HEK293 (cell line): ENCODE results near the gene RAP1A.

ENCODE experiments used
- CTCF ChIA-PET: fragments of 350-600 bp; formaldehyde crosslinking; extraction: SDS; loops from one replicate; lab custom pipeline; 2021; ENCODE audit warnings: antibody characterized with exemption; lab: Yijun Ruan, JAX
- POLR2A ChIA-PET: fragments of 300-600 bp; formaldehyde crosslinking; extraction: SDS; loops from one replicate; lab custom pipeline; 2020; ENCODE audit warnings: antibody characterized with exemption, inconsistent platforms; lab: Yijun Ruan, JAX
- H3K27ac ChIP-seq: fragments of 200-500 bp; sonication (Bioruptor generic); 2 replicates; pipeline ENCODE4 v1.5.1; 2014; ENCODE audit warnings: low read depth, low read length, control low read depth, inconsistent platforms; ENCODE audit errors: extremely low read depth
- H3K36me3 ChIP-seq, 2 experiments: fragments of 200-500 bp in 1 of 2; sonication (Bioruptor generic) in 1 of 2; 1 replicate in 1 of 2; 2 replicates in 1 of 2; pipeline ENCODE4 v1.5.1; 2014 to 2017; ENCODE audit warnings: inconsistent platforms in 2 of 2, low read length in 2 of 2; ENCODE audit not compliant: control insufficient read depth in 2 of 2, insufficient read depth in 1 of 2
- H3K4me1 ChIP-seq: fragments of 200-500 bp; sonication (Bioruptor generic); 2 replicates; pipeline ENCODE4 v1.5.1; 2014; ENCODE audit warnings: mild to moderate bottlenecking, low read length, inconsistent platforms; ENCODE audit not compliant: control insufficient read depth, insufficient read depth
- H3K4me3 ChIP-seq: 2 replicates; pipeline ENCODE4 v1.5.1; 2011; ENCODE audit warnings: low read depth, mild to moderate bottlenecking, control low read depth, low read length, moderate library complexity
- H3K9me3 ChIP-seq: fragments of 200-500 bp; sonication (Bioruptor generic); 2 replicates; pipeline ENCODE4 v1.5.1; 2014; ENCODE audit warnings: low read depth, low read length, inconsistent platforms; ENCODE audit not compliant: control insufficient read depth, insufficient read depth
- EGR2 ChIP-seq: fragments of 450-650 bp; formaldehyde crosslinking; IDR thresholded peaks from 2 replicates; pipeline ENCODE4 v1.5.1; 2016; ENCODE audit warnings: low read depth, missing biosample characterization, missing genetic modification characterization
- GFI1B ChIP-seq: fragments of 450-650 bp; formaldehyde crosslinking; IDR thresholded peaks from 2 replicates; pipeline ENCODE4 v1.5.1; 2016; ENCODE audit warnings: missing biosample characterization, missing genetic modification characterization
- GLI2 ChIP-seq: fragments of 450-650 bp; formaldehyde crosslinking; IDR thresholded peaks from 2 replicates; pipeline ENCODE4; 2017; ENCODE audit warnings: missing biosample characterization, missing genetic modification characterization, low read depth, borderline replicate concordance
- GLIS1 ChIP-seq: fragments of 450-650 bp; formaldehyde crosslinking; IDR thresholded peaks from 2 replicates; pipeline ENCODE4 v1.5.1; 2016; ENCODE audit warnings: missing biosample characterization, missing genetic modification characterization
- HOXC10 ChIP-seq: sonication (generic); formaldehyde crosslinking; IDR thresholded peaks from 2 replicates; pipeline ENCODE4 v1.8.1; 2023; ENCODE audit warnings: mild to moderate bottlenecking, missing genetic modification reagents
- KLF1 ChIP-seq: fragments of 450-650 bp; formaldehyde crosslinking; IDR thresholded peaks from 2 replicates; pipeline ENCODE4 v1.5.1; 2016; ENCODE audit warnings: missing biosample characterization, missing genetic modification characterization
- KLF9 ChIP-seq: fragments of 450-650 bp; formaldehyde crosslinking; IDR thresholded peaks from 2 replicates; pipeline ENCODE4 v1.5.1; 2016; ENCODE audit warnings: missing biosample characterization, missing genetic modification characterization, low read depth
- YY2 ChIP-seq: fragments of 450-650 bp; formaldehyde crosslinking; IDR thresholded peaks from 2 replicates; pipeline ENCODE4 v1.5.1; 2016; ENCODE audit warnings: missing biosample characterization, missing genetic modification characterization
- ZBTB8A ChIP-seq: fragments of 450-650 bp; formaldehyde crosslinking; IDR thresholded peaks from 2 replicates; pipeline ENCODE4 v1.5.1; 2016; ENCODE audit warnings: missing biosample characterization, missing genetic modification characterization
- ZFHX2 ChIP-seq: fragments of 450-650 bp; formaldehyde crosslinking; conservative IDR thresholded peaks from 2 replicates; pipeline ENCODE4 v1.5.1; 2016; ENCODE audit warnings: missing biosample characterization, missing genetic modification characterization
- ZNF148 ChIP-seq: fragments of 450-650 bp; formaldehyde crosslinking; IDR thresholded peaks from 2 replicates; pipeline ENCODE4 v1.5.0; 2017; ENCODE audit warnings: missing biosample characterization, missing genetic modification characterization, borderline replicate concordance
- ZNF239 ChIP-seq: fragments of 450-650 bp; formaldehyde crosslinking; IDR thresholded peaks from 2 replicates; pipeline ENCODE4 v1.5.1; 2016; ENCODE audit warnings: missing biosample characterization, missing genetic modification characterization
- ZNF274 ChIP-seq, 2 experiments: fragments of 200-500 bp in 1 of 2; fragments of 450-650 bp in 1 of 2; sonication (Bioruptor generic) in 1 of 2; formaldehyde crosslinking in 1 of 2; IDR thresholded peaks; 2 replicates each; pipeline versions ENCODE4 v1.5.1 to v1.6.1; 2014 to 2016; ENCODE audit warnings: borderline replicate concordance in 1 of 2, inconsistent platforms in 1 of 2, low read length in 1 of 2, missing biosample characterization in 1 of 2, missing genetic modification characterization in 1 of 2
- ZNF335 ChIP-seq: fragments of 450-650 bp; formaldehyde crosslinking; conservative IDR thresholded peaks from 2 replicates; pipeline ENCODE4 v1.5.1; 2016; ENCODE audit warnings: missing biosample characterization, missing genetic modification characterization
- ZNF37A ChIP-seq: fragments of 450-650 bp; IDR thresholded peaks from 2 replicates; pipeline ENCODE4 v1.5.1; 2018; ENCODE audit warnings: missing biosample characterization, missing genetic modification characterization
- ZNF426 ChIP-seq: fragments of 450-650 bp; formaldehyde crosslinking; IDR thresholded peaks from 2 replicates; pipeline ENCODE4 v1.5.1; 2017; ENCODE audit warnings: missing biosample characterization, missing genetic modification characterization, mild to moderate bottlenecking, inconsistent platforms, moderate library complexity
- ZNF449 ChIP-seq: fragments of 450-650 bp; formaldehyde crosslinking; IDR thresholded peaks from 2 replicates; pipeline ENCODE4 v1.5.1; 2017; ENCODE audit warnings: missing biosample characterization, mild to moderate bottlenecking, missing genetic modification characterization, moderate library complexity
- ZNF501 ChIP-seq: fragments of 450-650 bp; formaldehyde crosslinking; IDR thresholded peaks from 2 replicates; pipeline ENCODE4 v1.5.1; 2016; ENCODE audit warnings: missing biosample characterization, missing genetic modification characterization
- ZNF510 ChIP-seq: fragments of 450-650 bp; formaldehyde crosslinking; IDR thresholded peaks from 2 replicates; pipeline ENCODE4 v1.5.1; 2018; ENCODE audit warnings: mild to moderate bottlenecking, missing genetic modification characterization, missing biosample characterization; ENCODE audit not compliant: insufficient replicate concordance
- ZNF530 ChIP-seq: fragments of 450-650 bp; formaldehyde crosslinking; IDR thresholded peaks from 2 replicates; pipeline ENCODE4 v1.5.1; 2016; ENCODE audit warnings: low read depth, missing biosample characterization, missing genetic modification characterization

RAP1A gene

GRCh38 chr1:111725192-111725591 lies 105.6 kb downstream of the RAP1A start (continued):
- TF ChIP-seq ZNF510 (tag by site-specific recombination) (no peak), ZNF449 (tag by site-specific recombination) (no peak), ZFHX2 (tag by site-specific recombination) (peak; percentile 67), KLF9 (tag by site-specific recombination) (0 out of 2 replicates have a peak, but pooled peaks have one; percentile 27), GLIS1 (peak; percentile 91), ZNF37A (tag by site-specific recombination) (no peak), GLI2 (tag by site-specific recombination) (no peak), ZBTB8A (tag by site-specific recombination) (0 out of 2 replicates have a peak, but pooled peaks have one; percentile 22), ZNF335 (tag by site-specific recombination) (no peak)

GRCh38 chr1:111727056-111727455 lies 107.5 kb downstream of the RAP1A start:
- TF ChIP-seq ZNF530 (tag by site-specific recombination) (no peak), ZNF501 (no peak), ZNF239 (tag by site-specific recombination) (no peak), GFI1B (tag by site-specific recombination) (no peak), YY2 (no peak)
- no peak overlapping the region for H3K4me3 ChIP-seq
- no peaks in the 10 kb centered on the region for H3K36me3 ChIP-seq
- no peak overlapping the region for H3K27ac ChIP-seq
- no peaks in the 10 kb centered on the region for H3K4me1 ChIP-seq
- no peaks in the 10 kb centered on the region for H3K9me3 ChIP-seq
- ChIA-PET CTCF (no interaction called here), POLR2A (interaction anchor here (0.6 to 2.1 kb wide), 2 partner anchors 12 to 279 kb away, joined by 4 to 6 read pairs; partner anchors contain the start of gene INKA2)

- peak; percentile 15; the same call in 1 of the 2 replicates for TF ChIP-seq KLF1 (tag by site-specific recombination)
- TF ChIP-seq EGR2 (tag by site-specific recombination) = 0 out of 2 replicates have a peak, but pooled peaks have one; percentile 10
- TF ChIP-seq ZNF148 (tag by site-specific recombination) = no peak
- no peak for TF ChIP-seq HOXC10
- no peak for TF ChIP-seq ZNF426 (tag by site-specific recombination)
- no peak for TF ChIP-seq ZNF274 (IDR thresholded peaks at IDR 0.05; ENCODE audit: low read length)
- TF ChIP-seq ZNF274 (tag by site-specific recombination; IDR thresholded peaks at IDR 0.05; ENCODE audit: borderline replicate concordance) = no peak
- peak; percentile 81 for TF ChIP-seq GLIS1
- POLR2A ChIA-PET = no interaction called here
- H3K4me1 ChIP-seq = no peaks in the 10 kb centered on the region
- no peaks in the 10 kb centered on the region for H3K9me3 ChIP-seq
- H3K27ac ChIP-seq = no peak overlapping the region
- H3K36me3 ChIP-seq = no peaks in the 10 kb centered on the region
- CTCF ChIA-PET = interaction anchor here (1.2 kb wide), 1 partner anchor 18 kb away, joined by 3 read pairs; no protein-coding TSS in a partner anchor
- H3K4me3 ChIP-seq = no peak overlapping the region
These were observed 109.8 kb downstream of the RAP1A start for GRCh38 chr1:111729271-111729921.
